WI38 (cell line): ENCODE data around the gene METTL16.
A peak's percentile ranks its signal among the peaks of the same experiment; 100 is the strongest.

Source experiments
- H3K4me3 ChIP-seq: 2 replicates; pipeline ENCODE4 v1.5.1; 2011; ENCODE audit warnings: low read depth, mild to moderate bottlenecking, control low read depth, low read length
- CTCF ChIP-seq: IDR thresholded peaks from 2 replicates; pipeline ENCODE4 v1.5.1; 2012; ENCODE audit warnings: low read depth, mild to moderate bottlenecking, control low read depth, low read length

METTL16 gene

DNA sequence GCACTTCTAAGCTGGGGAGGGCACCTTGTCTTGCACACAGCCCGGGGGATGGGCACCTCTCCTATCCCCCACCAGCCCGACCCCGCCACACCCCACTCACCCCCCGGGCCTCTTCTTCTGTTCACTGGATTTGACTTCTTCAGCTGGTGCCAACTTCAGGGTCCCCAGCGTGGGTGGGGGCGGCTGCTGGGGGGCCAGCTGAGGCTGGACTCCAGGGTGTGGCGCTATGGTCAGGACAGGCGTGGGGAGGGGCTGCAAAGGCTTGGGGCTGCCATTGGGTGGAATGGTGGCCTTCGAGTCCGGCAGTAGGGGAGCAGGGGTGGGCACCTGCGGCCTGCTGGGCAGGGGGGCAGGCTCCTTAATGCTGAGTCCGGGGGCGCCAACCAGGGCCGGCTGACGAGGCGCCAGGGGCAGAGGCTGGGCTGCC, 116.9 kb downstream of the METTL16 start:
- no peak for TF ChIP-seq CTCF
- H3K4me3 ChIP-seq = no peak overlapping the region

GRCh38 chr17:2393954-2394749, 117.5 kb downstream of the METTL16 start:
- no peak for TF ChIP-seq CTCF
- H3K4me3 ChIP-seq = no peak overlapping the region

GRCh38 chr17:2393174-2393953, 118.3 kb downstream of the METTL16 start:
- no peak for TF ChIP-seq CTCF
- H3K4me3 ChIP-seq = peak overlapping the region; percentile 63

GRCh38 chr17:2392252-2393173, 119.2 kb downstream of the METTL16 start:
- H3K4me3 ChIP-seq = peak overlapping the region; percentile 63
- no peak for TF ChIP-seq CTCF

DNA sequence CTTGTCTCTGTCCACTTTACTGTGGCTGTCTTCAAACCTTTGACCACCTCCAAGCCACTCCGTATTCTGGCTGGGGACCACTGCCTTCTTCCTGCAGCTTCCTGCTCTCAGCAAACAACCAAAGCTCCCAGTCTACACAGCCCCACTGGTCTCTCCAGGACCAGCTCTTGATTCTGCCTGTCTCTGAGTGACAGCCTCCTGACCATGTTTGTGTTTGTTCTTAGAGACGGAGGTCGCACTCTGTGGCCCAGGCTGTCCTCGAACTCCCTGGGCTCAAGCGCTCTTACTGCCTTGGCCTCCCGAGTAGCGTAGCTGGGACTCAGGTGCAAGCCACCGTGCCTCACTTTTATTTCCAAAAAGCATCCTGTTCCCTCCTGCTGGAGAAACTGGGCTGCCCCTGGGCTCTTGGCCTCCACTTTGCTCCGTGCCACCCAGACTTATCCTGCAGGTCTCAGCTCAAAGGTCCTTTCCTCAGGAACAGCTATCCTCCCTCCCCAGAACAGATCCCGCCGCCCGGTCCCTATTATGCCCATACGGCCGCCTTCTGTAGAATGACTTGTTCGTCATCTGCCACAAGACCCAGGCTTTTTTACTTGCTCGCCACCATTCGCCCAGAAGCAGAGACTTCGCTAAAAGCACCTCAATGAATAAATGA, 120.0 kb downstream of the METTL16 start:
- TF ChIP-seq CTCF = no peak

DNA sequence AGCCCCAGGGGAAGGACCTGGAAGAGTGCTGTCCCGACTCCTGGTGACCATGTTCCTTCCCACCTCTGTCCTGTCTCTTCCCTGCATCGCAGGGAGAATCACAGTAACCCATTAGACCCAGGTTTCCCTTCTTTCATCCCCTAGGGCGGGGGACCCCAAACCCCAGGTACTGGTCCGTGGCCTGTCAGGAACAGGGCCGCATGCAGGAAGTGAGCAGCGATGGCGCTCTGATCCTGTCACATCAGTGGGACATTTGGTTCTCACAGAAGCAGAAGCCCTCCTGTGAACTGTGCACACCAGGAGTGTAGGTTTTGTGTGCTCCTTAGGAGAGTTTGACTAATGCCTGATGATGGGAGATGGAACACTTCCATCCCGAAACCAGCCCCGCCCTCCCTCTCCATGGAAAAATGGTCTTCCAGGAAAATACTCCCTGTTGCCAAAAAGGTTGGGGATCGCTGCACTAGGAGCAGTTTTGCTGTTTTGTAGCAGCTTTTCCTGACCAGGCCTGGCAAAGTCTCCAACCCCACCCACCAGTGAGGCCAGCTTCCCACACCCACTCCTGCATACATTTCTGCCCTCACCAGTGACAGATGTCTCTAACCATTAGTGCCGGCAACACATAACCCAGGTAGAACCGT, 121.4 kb downstream of the METTL16 start:
- no peak overlapping the region for H3K4me3 ChIP-seq
- no peak for TF ChIP-seq CTCF

More for the DNA sequence above, 120.0 kb downstream of the METTL16 start:
- H3K4me3 ChIP-seq = peak overlapping the region; percentile 51
